H1 (cell line): ENCODE measurements around the gene SCYL2. TPM values are rescaled to one million over a fixed set of nuclear protein-coding genes. Genes with fewer than 3 reads are reported as not detected.

Experiments used
- BCL11A ChIP-seq, 2 experiments: IDR thresholded peaks; one replicate each; pipeline ENCODE4 v1.6.1; 2011; ENCODE audit warnings: low read depth in 2 of 2, low read length in 2 of 2, mild to moderate bottlenecking in 2 of 2
- BRCA1 ChIP-seq: IDR thresholded peaks from 2 replicates; pipeline ENCODE4 v1.6.1; 2012; ENCODE audit warnings: low read depth, low read length, improper control_type of control experiment
- CREB1 ChIP-seq: IDR thresholded peaks from 2 replicates; pipeline ENCODE4 v1.6.1; 2012; ENCODE audit warnings: inconsistent platforms
- CTCF ChIP-seq, 3 experiments: IDR thresholded peaks; 1 replicate in 2 of 3; 2 replicates in 1 of 3; pipeline versions ENCODE4 v1.5.1 to v1.6.1; 2011; ENCODE audit warnings: low read length in 3 of 3, mild to moderate bottlenecking in 3 of 3, inconsistent platforms in 2 of 3, low read depth in 1 of 3, moderate library complexity in 1 of 3; ENCODE audit not compliant: insufficient read depth in 1 of 3; ENCODE audit errors: control extremely low read depth in 1 of 3
- E2F6 ChIP-seq: IDR thresholded peaks from 2 replicates; pipeline ENCODE4 v1.6.1; 2012; ENCODE audit warnings: inconsistent platforms
- EP300 ChIP-seq, 2 experiments: IDR thresholded peaks; 1 replicate in 1 of 2; 2 replicates in 1 of 2; pipeline ENCODE4 v1.6.1; 2011 to 2012; ENCODE audit warnings: low read depth in 2 of 2, low read length in 2 of 2, mild to moderate bottlenecking in 2 of 2, borderline replicate concordance in 1 of 2, inconsistent platforms in 1 of 2, moderate library complexity in 1 of 2
- EZH2 ChIP-seq: fragments of 200-600 bp; sonication (generic); IDR thresholded peaks from 2 replicates; pipeline ENCODE4 v1.7.1; 2012; ENCODE audit warnings: low read depth, mild to moderate bottlenecking, moderate library complexity, low read length, inconsistent platforms; ENCODE audit not compliant: severe bottlenecking
- JUN ChIP-seq: IDR thresholded peaks from 2 replicates; pipeline ENCODE4 v1.6.1; 2011; ENCODE audit warnings: low read depth, mild to moderate bottlenecking, improper control_type of control experiment, low read length
- KDM4A ChIP-seq: IDR thresholded peaks from one replicate; pipeline ENCODE4 v1.7.1; 2012; ENCODE audit warnings: low read depth, mild to moderate bottlenecking, moderate library complexity, low read length, inconsistent platforms; ENCODE audit not compliant: severe bottlenecking
- KDM5A ChIP-seq: fragments of 200-600 bp; IDR thresholded peaks from 2 replicates; pipeline ENCODE4 v1.7.1; 2012; ENCODE audit warnings: mild to moderate bottlenecking, low read length, inconsistent platforms, mixed read lengths
- NANOG ChIP-seq: IDR thresholded peaks from 2 replicates; pipeline ENCODE4 v1.6.1; 2011; ENCODE audit warnings: low read length, low read depth, mild to moderate bottlenecking, inconsistent platforms; ENCODE audit not compliant: insufficient read depth, poor library complexity, severe bottlenecking
- NRF1 ChIP-seq: IDR thresholded peaks from 2 replicates; pipeline ENCODE4 v1.6.1; 2011; ENCODE audit warnings: mild to moderate bottlenecking, low read depth, low read length, improper control_type of control experiment
- PHF8 ChIP-seq: fragments of 200-600 bp; sonication (generic); conservative IDR thresholded peaks from 2 replicates; pipeline ENCODE4 v1.7.1; 2012; ENCODE audit warnings: low read depth, mild to moderate bottlenecking, inconsistent platforms, low read length, moderate library complexity
- RBBP5 ChIP-seq: IDR thresholded peaks from 2 replicates; pipeline ENCODE4 v1.7.1; 2012; ENCODE audit warnings: low read depth, mild to moderate bottlenecking, inconsistent platforms, low read length, moderate library complexity, borderline replicate concordance
- RFX5 ChIP-seq: IDR thresholded peaks from 2 replicates; pipeline ENCODE4 v1.6.1; 2011; ENCODE audit warnings: low read depth, low read length, improper control_type of control experiment, borderline replicate concordance
- RNF2 ChIP-seq: fragments of 200-900, 300-1000 bp; sonication (generic); IDR thresholded peaks from 2 replicates; pipeline ENCODE4 v1.7.1; 2016; ENCODE audit warnings: borderline replicate concordance, low read depth, mild to moderate bottlenecking, antibody characterized with exemption, low read length; ENCODE audit not compliant: poor library complexity, severe bottlenecking; ENCODE audit errors: missing control alignments
- RXRA ChIP-seq: IDR thresholded peaks from 2 replicates; pipeline ENCODE4 v1.6.1; 2011; ENCODE audit warnings: low read depth, mild to moderate bottlenecking, low read length, moderate library complexity; ENCODE audit not compliant: insufficient read depth
- SP2 ChIP-seq: IDR thresholded peaks from 2 replicates; pipeline ENCODE4 v1.6.1; 2012; ENCODE audit warnings: mild to moderate bottlenecking, low read length, inconsistent platforms
- TAF7 ChIP-seq: optimal IDR thresholded peaks from 2 replicates; pipeline ENCODE3; 2011; ENCODE audit warnings: low read depth, mild to moderate bottlenecking, inconsistent platforms, low read length, moderate library complexity, borderline replicate concordance
- YY1 ChIP-seq: IDR thresholded peaks from 2 replicates; pipeline ENCODE4 v1.6.1; 2011; ENCODE audit warnings: low read depth, mild to moderate bottlenecking, low read length
- polyA plus RNA-seq, 7 experiments: library from polyadenylated mRNA; depleted of rRNA in 3 of 7; stranded (reverse) in 5 of 7; unstranded in 2 of 7; fragments of >200 nt in 5 of 7; fragments of 200-250 nt in 2 of 7; gene quantifications; 1 replicate in 5 of 7; 2 replicates in 1 of 7; 4 replicates in 1 of 7; pipeline versions ENCODE4 v1.2.1 to v1.2.3, GENCODE V29; 2011 to 2013; ENCODE audit warnings: missing spikeins in 2 of 7, mixed read lengths in 2 of 7
- total RNA-seq: library from RNA; stranded (reverse); fragmentation: NEBNext Ultra II Directional; extraction: Animal tissue kit (Norgen Biotek cat#: 25700); gene quantifications from 2 replicates; pipeline ENCODE4 v1.2.1, GENCODE V29; 2021

Gene SCYL2
- total and polyA plus RNA-seq, 2 of the 8 experiments (the other 6 are each of a cell fraction or from before 2014, with no cell fraction given), result 8.9 to 48.7 TPM

- TF ChIP-seq YY1 (peak; percentile 30; the same call in 1 of the 2 replicates), E2F6 (no peak), RBBP5 (peak; percentile 76), BCL11A (IDR thresholded peaks at IDR 0.05; ENCODE audit: low read depth in 2 of 2, low read length in 2 of 2) (no peak), SP2 (no peak), CTCF (IDR thresholded peaks at IDR 0.05; ENCODE audit: control extremely low read depth in 1 of 3, insufficient read depth in 1 of 3, low read depth in 1 of 3, low read length in 3 of 3) (no peak), PHF8 (peak; percentile 74), RFX5 (no peak), EZH2 (no peak), RXRA (no peak), EP300 (IDR thresholded peaks at IDR 0.05; ENCODE audit: borderline replicate concordance in 1 of 2, low read depth in 2 of 2, low read length in 2 of 2) (0 out of 3 replicates have a peak, but pooled peaks of 1 of the 2 experiments have one; percentile 3), NANOG (no peak), NRF1 (no peak), KDM4A (peak; percentile 84), KDM5A (no peak), JUN (peak; percentile 73; the same call in 1 of the 2 replicates), RNF2 (no peak), TAF7 (peak; percentile 56), CREB1 (peak; percentile 82), BRCA1 (no peak)
Measured at GRCh38 chr12:100266835-100267602, at the start of gene SCYL2, which contains the start of gene DEPDC4 (continued).
